NCI-H526 (cell line): ENCODE results near the gene PCNX1.
"Not testable (repeated sequence)": the region's sequence is repeated elsewhere in the genome, so short reads cannot be mapped to it uniquely, and the experiment has no call there.

Experiments used
- DNase-seq, 2 experiments: peaks; one replicate each; lab custom pipeline; 2025; lab: John Stamatoyannopoulos, UW

The PCNX1 gene

DNA sequence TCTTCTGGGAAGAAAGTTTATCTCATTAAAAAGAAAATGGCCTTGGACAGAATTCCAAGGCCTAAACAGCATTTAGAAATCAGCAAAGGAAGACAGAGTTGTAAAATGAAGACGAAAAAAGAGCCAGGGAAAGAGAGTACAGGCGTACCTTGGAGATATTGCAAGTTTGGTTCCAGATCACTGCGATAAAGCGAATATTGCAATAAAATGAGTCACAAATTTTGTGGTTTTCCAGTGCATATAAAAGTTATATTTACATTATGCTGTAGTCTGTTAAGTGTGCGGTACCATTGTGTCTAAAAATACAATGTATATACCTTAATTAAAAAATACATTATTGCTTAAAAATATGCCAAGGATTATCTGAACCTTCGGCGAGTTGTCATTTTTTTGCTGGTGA is 9.0 kb downstream of the PCNX1 start:
- no peak for DNase-seq

DNA sequence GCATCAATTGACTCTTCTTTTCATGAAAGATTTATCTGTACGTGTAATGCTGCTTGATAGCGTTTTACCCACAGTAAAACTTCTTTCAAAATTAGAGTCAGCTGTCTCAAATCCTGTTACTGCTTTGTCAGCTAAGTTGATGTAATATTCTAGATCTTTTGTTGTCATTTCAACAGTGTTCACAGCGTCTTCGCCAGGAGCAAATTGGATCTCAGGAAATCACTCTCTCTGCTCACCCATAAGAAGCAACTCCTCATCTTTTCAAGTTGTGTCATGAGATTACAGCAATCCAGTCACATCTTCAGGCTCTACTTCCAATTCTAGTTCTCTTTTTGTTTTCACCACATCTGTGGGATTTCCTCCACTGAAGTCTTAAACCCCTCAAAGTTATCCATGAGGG is 9.5 kb downstream of the PCNX1 start:
- no peak for DNase-seq

DNA sequence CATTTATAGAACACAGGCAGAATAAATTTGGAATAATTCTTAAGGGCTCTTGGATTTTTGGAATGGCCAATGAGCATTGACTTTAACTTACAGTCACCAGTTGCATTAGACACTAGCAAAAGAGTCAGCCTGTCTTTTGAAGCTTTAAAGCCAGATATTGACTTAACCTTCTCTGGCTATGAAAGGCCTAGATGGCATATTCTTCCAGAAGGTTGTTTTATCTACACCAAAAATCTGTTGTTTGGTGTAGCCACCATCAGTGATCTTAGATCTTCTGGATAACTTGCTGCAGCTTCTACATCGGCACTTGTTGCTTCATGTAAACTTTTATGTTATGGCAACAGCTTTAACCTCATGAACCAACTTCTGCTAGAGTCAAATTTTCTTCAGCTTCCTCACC is 10.4 kb downstream of the PCNX1 start:
- no peak for DNase-seq

DNA sequence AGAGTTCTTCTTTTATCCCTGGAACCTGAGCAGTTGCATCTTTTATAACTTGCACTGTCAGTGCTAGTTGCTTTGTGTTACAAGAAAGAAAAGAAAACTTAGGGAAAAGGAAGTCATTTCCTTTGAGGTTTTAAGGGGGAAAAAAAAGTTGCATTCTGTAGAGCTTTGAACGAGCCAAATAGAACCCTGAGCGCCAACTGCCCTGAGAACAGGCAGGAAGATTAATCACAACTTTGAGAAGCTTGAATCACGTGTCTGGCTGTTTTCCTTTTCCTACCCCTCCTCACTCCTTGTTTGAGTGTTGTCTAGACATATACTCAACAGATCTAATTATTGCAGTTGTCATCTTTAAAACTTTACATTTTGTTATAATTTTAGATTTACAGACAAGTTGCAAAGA is 12.5 kb downstream of the PCNX1 start:
- DNase-seq = no peak

DNA sequence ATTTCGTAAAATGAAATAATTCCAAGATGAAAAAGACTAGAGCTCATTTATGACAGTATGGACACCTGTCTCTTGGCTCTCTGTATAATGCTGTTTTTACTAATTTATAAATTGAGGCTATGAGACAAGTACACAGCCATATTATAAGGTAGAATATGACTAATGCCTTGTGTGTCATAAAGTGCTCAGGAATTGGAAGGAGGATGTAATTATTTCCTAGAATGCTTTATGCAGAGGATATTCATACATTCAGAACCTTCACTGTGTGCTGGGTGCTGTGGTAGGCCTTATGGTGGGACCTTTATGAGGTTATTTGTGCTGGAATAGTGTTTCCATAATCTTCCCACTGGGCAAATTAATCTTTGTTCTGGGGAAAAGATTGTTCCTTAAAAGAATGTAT is 13.3 kb downstream of the PCNX1 start:
- no peak for DNase-seq

DNA sequence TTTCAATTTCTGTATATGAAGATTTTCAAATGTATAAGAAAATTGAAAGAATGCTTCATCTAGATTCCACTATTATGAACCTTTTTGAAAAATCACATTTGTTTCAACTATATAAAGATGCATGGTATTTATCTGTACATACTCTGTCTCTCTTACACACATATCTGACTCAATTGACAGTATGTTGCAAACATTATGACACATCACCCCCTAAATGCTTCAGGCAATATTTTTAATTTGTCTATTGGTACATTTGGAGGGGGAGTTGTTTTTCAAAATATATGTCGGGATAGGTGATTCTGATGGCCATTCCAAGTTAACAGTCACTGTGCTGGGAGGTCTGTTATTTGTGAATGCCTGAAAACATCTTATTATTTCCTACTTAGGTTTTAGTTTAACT is 14.4 kb downstream of the PCNX1 start:
- no peak for DNase-seq

DNA sequence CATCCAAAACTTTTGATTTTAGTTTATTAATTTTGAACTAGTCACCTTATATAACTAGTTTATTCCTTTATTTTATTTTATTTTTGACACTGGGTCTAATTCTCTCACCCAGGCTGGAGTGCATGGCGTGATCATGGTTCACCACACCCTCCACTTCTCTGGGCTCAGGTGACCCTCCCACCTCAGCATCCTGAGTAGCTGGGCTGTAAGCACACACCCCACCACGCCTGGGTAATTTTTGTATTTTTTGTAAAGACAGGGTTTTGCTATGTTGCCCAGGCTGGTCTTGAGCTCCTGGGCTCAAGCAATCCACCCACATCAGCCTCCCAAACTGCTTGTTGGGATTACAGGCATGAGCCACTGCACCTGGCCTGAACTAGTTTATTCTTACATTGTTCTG is 17.3 kb downstream of the PCNX1 start:
- DNase-seq = no peak

DNA sequence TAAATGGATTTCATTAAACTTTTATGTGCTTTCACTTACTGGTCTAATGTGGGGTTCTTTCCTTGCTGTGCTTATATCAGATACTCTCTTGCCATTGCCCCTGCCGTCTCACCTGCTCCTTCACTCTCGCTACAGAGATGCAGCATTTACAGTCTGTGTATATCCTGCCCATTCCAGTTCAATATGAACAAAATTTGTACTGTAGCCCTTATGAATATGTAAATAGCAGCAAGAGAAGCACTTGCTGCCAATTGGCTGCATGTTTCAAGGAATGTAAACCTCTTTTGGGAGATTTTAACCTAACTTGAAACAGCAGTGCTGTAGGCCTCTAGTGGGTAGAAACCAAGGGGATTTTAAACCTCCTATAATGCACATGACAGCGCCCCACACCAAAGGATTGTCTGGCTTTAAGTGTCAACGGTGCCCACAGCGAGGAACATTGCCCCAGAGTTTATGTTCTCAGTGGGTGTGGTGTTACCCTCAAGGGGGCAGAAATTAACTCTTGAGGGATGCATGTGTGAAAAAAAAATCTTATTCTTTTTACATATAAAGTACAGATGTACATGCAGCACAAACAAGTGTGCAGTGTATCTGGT is 19.1 kb downstream of the PCNX1 start:
- no peak for DNase-seq

DNA sequence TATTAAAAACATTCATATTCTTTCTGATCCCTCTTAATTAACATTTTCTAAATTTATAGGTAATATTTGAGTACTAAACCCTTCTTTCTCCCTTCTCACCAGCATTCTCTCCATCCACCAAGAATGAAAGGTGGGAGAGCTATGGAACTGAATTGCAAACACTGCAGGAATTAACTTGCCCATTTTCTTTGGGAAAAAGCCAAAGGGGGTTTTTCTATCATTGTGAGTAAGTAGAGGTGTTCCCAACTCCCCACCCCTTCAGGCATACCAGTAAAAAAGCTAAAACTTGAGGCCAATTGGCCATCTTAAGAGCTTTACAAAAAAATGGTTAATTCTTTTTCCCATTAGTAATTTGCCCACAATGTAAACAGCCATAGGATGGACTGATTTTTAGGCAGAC is 23.7 kb downstream of the PCNX1 start:
- no peak for DNase-seq

DNA sequence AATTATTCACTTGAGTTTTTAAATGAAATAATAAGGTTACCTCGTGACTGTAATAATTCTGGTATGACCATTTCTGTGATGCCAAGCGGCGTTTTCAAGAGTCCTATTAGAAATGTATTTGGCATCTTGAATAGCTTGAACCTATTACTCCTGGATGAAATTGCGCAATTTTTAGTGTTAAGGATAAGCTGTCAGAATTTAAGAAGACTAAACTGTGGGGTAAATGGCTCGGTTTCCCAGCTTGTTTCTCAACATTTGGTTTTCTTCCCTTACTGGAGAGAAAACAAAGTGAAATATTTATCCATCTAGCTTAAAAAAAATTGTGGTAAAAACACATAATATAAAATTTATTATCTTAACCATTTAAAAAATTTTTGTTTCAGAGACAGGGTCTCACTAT is 26.8 kb downstream of the PCNX1 start:
- DNase-seq = no peak

DNA sequence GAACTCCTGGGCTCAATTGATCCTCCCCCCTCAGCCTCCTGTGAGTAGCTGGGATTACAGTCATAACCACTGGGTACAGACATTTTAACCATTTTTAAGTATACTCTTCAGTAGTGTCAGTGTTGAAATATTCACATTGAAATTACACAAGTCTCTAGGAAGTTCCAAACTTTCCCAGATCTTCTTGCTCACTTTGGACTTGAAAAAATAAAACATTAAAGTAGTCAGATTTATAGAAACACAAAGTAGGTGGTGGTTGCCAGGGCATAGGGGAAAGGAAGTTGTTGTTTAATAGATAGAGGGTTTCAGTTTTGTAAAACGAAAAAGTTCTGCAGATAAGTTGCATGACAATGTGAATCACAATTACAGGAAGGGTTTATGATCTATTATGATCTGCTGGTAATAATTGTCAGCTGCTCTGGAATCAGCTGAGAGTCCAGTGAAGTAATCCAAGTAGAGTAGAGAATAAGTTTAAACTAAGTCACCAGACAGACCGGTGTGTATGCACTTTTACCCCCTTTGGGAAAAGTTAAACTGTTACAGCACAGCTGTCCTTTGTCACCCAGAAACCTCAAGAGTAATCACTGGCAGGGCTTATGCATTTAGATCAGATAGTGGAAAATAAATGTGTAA is 27.4 kb downstream of the PCNX1 start:
- no peak for DNase-seq

DNA sequence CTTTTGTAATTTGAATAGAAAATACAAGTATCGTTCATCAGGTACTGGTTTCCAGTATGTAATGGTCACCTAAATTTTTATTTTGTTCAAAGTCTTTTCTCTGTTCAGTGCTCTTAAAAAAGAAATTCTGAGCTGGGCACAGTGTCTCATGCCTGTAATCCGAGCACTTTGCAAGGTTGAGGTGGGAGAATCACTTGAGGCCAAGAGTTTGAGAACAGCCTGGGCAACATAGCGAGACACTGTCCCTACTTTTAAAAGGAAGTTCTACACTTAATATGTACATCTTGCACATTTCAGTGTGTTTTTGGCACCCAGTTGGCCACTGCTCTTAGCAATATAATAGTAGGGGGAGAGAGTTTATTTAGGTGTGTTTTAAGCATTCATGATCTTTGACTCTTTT is 27.9 kb downstream of the PCNX1 start:
- no peak for DNase-seq

DNA sequence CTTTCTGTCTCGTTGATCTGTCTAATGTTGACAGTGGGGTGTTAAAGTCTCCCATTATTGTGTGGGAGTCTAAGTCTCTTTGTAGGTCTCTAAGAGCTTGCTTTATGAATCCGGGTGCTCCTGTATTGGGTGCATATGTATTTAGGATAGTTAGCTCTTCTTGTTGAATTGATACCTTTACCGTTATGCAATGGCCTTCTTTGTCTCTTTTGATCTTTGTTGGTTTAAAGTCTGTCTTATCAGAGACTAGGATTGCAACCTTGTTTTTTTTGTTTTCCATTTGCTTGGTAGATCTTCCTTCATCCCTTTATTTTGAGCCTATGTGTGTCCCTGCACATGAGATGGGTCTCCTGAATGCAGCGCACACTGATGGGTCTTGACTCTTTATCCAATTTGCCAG is 32.4 kb downstream of the PCNX1 start:
- DNase-seq = not testable (repeated sequence)

DNA sequence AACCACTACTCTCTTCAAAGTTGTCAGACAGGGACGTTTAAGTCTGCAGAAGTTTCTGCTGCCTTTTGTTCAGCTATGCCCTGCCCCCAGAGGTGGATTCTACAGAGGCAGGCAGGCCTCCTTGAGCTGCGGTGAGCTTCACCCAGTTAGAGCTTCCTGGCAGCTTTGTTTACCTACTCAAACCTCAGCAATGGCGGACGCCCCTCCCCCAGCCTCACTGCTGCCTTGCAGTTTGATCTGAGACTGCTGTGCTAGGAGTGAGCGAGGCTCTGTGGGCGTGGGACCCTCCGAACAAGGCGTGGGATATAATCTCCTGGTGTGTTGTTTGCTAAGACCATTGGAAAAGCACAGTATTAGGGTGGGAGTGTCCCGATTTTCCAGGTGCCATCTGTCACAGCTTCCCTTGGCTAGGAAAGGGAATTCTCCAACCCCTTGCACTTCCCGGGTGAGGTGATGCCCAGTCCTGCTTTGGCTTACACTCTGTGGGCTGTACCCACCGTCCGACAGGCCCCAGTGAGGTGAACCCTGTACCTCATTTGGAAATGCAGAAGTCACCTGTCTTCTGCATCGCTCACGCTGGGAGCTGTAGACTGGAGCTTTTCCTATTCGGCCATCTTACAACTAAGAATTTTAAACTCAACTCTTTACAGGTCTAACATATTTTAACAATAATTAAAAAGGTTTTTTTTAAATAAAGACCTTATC is 34.5 kb downstream of the PCNX1 start:
- not testable (repeated sequence) for DNase-seq

DNA sequence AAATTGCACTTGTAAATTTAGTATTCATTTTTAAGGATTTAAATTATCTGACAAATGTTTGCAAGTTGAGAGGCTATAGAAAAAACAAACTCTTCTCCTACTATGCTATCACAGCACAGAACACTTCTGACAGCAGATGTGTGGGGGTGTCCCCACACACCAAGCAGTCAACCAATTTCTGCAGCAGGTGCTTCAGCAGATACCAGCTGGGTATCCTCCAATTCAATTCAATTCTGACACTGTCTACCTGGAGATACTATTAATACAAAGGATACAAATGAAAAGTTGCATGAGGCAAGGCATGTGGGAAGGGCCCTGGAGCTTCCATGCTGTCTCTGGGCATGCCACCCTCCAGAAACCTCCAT is 35.1 kb downstream of the PCNX1 start:
- DNase-seq = no peak

DNA sequence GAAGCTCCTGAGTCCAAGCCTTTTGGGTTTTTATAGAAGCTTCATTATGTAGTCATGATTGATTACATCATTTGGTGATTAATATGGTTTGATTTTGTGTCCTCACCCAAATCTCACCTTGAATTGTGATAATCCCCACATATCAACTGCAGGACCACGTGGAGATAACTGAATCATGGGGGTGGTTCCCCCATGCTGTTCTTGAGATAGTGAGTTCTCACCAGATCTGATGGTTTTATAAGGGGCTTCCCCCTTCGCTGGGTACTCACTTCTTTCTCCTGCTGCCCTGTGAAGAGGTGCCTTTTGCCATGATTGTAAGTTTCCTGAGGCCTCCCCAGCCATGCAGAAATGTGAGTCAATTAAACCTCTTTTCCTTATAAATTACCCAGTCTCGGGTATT is 35.5 kb downstream of the PCNX1 start:
- DNase-seq = not testable (repeated sequence)

DNA sequence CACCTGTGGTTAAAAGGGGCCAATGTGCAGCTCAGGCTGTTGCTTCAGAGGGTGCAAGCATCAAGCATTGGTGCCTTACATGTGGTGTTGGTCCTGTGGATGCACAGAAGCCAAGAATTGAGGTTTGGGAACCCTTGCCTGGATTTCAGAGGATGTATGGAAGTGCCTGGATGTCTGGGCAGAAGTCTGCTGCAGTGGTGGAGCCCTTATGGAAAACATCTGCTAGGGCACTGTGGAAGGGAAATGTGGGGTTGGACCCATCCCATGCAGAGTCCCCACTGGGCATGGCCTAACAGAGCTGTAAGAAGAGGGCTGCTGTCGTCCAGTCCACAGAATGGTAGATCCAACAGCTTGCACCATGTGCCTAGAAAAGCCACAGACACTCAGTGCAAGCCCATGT is 36.6 kb downstream of the PCNX1 start:
- no peak for DNase-seq

DNA sequence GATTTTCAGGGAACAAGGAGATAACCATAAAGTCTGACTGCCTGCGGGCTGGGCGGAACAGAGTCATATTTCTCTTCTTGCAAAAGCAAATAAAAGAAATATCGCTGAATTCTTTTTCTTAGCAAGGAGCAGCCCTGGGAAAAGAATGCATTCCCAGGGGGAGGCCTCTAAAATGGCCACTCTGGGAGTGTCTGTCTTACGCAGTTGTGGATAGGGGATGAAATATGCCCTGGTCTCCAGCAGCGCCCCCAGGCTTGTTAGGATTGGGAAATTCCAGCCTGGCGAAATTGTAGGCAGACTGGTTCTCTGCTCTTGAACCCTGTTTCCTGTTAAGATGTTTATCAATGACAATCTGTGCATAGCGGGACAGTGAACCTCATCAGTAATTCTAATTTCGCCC is 40.5 kb downstream of the PCNX1 start:
- no peak for DNase-seq

DNA sequence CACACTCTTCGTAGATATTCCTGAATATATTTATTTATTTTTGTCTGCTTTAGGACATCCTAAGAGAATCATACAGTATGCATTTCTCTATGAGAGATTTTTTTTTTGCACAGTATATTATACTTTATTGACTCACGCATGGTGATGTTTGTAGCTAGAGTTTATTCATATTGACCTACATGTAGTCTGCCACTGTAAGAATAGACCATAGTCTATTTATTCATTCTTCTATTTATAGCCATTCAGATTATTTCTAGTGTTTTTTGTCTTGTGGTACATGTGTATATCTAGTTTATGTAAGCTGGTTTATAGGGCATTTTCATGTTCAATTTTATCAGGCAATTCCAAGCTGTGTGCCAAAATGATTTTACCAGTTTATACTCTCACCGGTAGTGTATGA is 45.2 kb downstream of the PCNX1 start:
- DNase-seq = no peak

DNA sequence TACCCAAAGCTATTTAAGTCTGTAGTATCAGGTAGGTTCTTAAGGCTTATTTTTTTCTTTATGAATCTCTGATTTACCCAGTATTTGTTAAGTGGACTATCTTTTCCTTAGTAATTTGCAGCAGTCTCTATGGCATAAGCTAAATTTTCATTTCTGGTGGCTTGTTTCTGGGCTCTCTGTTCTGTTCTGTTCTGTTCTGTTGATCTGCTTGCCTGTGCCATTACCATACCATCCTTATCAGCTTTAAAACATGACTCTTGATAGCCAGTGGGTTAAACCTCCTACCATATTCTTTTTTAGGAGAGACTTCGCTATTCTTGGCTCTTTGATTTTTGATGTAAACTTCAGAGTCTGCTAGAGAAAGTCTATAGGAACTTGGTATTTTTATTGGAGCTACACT is 46.8 kb downstream of the PCNX1 start:
- no peak for DNase-seq

DNA sequence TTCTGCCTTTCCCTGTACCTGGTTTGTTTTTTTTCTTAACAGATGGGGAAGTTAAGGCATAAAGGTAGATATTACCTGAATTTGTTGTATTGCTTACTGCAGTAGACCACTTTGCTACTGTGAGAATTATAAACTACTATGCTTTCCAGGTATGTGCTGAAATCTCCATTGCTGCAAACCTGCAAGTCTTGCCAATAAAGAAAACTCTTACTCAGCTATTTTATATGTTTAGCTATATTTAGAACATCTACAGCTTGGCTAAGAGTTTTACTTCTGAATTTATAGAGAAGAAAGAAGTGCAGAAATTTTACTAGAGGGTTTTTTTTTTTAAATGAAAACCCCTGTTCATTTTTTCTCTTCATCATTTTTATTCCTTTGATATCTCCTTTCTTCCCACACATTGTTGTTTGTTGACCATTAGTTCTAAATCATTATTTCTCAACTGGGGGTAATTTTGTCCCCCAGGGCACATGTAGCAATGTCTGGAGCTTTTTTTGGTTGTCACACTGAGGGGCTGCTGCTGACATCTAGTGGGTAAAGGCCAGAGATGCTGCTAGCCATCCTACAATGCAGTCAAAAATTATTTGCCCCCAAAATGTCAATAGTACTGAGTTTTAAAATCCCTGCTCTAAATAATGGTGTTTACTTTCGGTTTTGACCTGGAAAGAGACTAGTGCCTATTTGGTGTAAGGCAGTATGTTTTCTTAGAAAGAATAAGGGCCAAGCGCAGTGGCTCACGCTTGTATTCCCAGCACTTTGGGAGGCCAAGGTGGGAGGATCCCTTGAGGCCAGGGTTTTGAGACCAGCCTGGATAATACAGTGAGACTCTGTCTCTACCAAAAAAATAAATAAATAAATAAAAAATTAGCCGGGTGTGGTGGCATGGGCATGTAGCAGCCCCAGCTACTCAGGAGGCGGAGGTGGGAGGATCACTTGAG is 48.6 kb downstream of the PCNX1 start:
- DNase-seq = no peak

DNA sequence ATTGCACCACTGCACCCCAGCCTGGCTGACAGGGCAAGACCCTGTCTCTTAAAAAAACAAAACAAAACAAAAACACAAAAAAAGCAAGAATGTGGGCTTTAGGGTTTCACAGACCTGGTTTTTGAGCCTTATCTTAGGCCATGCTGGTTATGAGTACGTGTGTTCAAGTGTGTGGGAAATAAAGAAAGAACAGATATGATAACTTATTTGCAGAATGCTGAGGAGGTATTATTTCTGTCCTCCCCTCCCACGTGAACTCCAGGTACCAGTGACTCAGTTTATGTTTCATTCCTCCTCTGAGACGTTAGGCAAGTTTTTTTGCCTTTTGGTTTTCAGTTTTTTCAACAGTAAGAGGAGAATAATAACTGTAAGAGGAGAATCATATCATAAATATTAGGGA is 49.3 kb downstream of the PCNX1 start:
- DNase-seq = no peak

DNA sequence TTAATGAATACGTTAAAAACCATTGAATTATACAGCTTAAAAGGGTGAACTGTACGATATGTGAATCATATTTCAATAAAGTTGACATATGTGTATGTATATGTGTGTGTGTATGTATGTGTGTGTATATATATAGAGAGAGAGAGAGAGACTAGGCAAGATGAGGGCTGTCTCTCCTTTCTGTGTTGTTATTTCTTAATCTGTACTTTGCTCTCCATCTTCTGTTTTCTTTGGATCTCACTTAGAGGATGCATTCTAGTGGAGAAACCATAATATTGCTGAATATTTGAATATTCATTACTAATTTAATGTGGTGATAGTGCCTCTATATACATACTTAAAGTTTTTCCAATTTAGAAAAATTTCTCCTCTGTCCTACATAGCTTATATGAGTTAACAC is 50.5 kb downstream of the PCNX1 start:
- DNase-seq = no peak
